GM21786 (cell line): ENCODE results near the gene JAG2.

Source experiments
- ATAC-seq: cut with Tn5 transposase; IDR thresholded peaks from one replicate; pipeline ENCODE4 v1.9.1; 2021; ENCODE audit not compliant: unreplicated experiment

Gene JAG2

GRCh38 chr14:105152794-105153241 lies 15.8 kb downstream of the JAG2 start:
- ATAC-seq, result no peak

- no peak for ATAC-seq
These were observed 16.5 kb downstream of the JAG2 start for GRCh38 chr14:105151838-105152793.

- ATAC-seq, result no peak
These were observed 17.3 kb downstream of the JAG2 start for GRCh38 chr14:105151084-105151837.

GRCh38 chr14:105150368-105151083 lies 18.1 kb downstream of the JAG2 start:
- no peak for ATAC-seq

- no peak for ATAC-seq
These were observed 18.6 kb downstream of the JAG2 start for GRCh38 chr14:105150026-105150367.

- no peak for ATAC-seq
These were observed 19.3 kb downstream of the JAG2 start for GRCh38 chr14:105149146-105149781.

- no peak for ATAC-seq
These were observed 19.9 kb downstream of the JAG2 start for GRCh38 chr14:105148604-105149145.

- no peak for ATAC-seq
These were observed 20.6 kb downstream of the JAG2 start for GRCh38 chr14:105147671-105148603.

- ATAC-seq, result no peak
These were observed 21.5 kb downstream of the JAG2 start for GRCh38 chr14:105146976-105147635.

GRCh38 chr14:105146181-105146975 lies 22.2 kb downstream of the JAG2 start:
- ATAC-seq, result no peak

GRCh38 chr14:105145381-105146180 lies 23.0 kb downstream of the JAG2 start:
- no peak for ATAC-seq

GRCh38 chr14:105144666-105145380 lies 23.8 kb downstream of the JAG2 start:
- no peak for ATAC-seq

GRCh38 chr14:105144026-105144665 lies 24.4 kb downstream of the JAG2 start:
- no peak for ATAC-seq

- ATAC-seq, result no peak
These were observed 25.0 kb downstream of the JAG2 start for GRCh38 chr14:105143451-105144025.

- no peak for ATAC-seq
These were observed 25.7 kb downstream of the JAG2 start for GRCh38 chr14:105142651-105143450.
